ENCODE measurements around the gene CACNA1S. TPM values are rescaled to one million over a fixed set of nuclear protein-coding genes. Genes with fewer than 3 reads are reported as not detected.

The CACNA1S gene
- total RNA-seq, 1 experiment from 2014 or later, result not detected

DNA sequence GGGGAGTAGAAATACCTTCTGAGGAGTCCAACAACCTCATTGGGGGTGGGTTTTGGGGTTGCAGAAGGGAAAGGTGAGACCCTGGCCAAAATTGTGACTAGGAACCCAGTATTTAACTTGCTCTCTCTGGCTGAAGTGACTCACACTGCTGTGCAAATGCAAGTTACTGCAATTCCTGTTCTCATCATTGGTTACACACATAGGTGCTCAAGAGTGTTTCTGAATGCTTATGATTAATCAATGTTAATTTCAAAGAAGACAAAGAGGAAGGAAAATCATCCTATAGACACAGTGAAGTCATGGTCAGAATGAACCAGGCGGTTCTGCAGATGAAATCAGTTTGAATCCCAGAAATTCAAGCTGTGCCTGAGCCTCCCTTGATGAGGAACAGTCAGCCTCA is 11.6 kb upstream of the CACNA1S start:
- DNase-seq (ENCODE audit: low spot score), result no peak
- in situ Hi-C loops (cut with HindIII; ENCODE audit: low sequenced_read_pairs), result no loop called here

DNA sequence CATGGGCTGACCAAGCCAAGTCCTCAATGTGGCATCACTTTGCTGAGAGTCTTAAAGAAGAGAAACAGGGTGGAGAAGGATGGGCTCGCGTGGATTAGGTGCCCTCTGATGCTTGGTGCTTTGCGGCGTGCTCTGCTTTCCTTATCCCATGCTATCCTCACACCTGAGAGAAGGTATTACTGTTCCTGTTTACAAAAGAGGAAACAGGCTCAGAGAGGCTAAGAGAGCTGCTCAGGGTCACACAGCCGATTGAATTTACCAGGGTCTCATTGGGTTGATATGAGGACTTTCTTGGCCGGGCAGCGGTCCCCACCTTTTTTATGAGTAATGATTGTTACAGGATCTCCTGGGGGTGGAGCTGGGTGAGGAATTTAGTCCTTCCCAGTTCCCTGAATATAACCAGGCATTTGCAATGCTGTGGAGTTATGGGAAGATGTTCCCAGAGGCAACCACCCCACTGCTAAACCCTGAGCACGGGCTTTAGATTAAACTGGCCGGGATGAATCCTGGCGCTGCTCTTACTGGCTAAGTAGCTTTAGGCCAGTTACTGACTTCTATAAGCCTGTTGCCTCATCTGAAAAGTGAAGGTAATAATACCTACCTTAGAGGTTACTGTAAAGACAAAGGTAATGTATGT is 10.2 kb upstream of the CACNA1S start:
- no peak for DNase-seq (ENCODE audit: low spot score)
- in situ Hi-C loops (cut with HindIII; ENCODE audit: low sequenced_read_pairs), result no loop called here

DNA sequence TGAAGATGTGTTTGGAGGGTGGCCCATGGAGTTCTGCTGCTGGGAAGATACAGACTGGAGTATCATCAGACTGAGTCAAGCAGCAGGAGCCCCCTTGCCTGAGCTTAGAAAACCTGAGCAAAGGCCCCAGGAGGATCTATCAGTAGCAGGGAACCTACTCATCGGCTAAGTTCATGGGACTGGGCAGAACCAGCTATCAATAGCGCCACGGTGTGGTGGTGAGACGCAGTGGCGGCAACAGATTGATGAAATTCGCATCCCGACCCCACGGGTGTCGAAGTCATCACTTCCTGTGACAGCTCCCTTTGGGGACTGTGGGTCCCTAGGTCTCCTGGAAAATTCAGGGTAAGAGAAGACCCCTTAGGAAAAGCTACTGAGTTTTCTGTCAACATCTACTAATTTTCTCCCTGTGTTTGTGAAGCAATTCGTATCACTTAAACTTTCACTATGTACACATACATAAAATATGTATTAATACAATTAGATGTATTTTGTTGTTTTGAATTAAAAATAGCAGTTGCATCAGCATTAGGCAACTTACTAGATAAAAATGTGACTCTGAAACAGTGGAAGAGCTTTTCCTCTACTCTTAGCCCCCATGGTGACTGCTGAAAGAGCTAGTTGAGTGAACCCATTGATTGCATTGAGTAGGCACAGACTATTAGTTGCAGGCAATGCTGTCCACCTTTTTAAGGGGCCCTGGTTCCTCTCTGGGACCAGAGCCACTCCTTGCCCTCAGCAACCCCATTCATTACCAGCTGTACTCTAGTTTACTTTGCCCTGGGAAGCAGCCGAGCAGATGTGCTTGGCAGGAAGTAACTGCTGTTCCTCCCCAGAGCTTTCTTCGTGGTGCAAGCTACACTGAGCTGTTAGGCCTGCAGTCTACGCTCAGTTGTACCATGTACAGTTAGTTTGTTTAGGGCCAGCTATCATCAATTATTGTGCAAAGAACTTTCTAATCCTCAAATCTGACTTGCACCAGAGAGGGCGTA is 7.3 kb upstream of the CACNA1S start:
- in situ Hi-C loops (cut with HindIII; ENCODE audit: low sequenced_read_pairs), result no loop called here
- peak; percentile 37 for DNase-seq (ENCODE audit: low spot score)

DNA sequence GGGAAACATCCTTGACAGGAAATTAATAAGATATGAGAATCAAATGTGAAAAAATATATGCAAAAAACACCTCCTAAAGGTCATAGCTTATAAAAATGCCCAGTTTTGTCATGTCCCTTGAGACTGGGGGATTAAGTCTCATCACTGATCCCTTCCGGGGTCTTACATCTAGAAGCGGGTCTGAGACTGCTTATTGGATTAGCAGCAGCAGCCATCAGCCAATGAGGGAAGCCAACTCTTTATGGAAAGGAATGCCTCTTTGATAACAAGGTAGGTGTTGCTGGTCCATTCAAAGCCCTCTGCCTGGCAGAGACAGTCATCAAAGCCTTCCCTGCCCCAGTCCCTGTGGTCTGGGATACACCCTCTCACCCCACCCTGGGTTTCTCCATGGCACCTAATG is 3.9 kb upstream of the CACNA1S start:
- in situ Hi-C loops (cut with HindIII; ENCODE audit: low sequenced_read_pairs), result no loop called here
- DNase-seq (ENCODE audit: low spot score), result no peak

DNA sequence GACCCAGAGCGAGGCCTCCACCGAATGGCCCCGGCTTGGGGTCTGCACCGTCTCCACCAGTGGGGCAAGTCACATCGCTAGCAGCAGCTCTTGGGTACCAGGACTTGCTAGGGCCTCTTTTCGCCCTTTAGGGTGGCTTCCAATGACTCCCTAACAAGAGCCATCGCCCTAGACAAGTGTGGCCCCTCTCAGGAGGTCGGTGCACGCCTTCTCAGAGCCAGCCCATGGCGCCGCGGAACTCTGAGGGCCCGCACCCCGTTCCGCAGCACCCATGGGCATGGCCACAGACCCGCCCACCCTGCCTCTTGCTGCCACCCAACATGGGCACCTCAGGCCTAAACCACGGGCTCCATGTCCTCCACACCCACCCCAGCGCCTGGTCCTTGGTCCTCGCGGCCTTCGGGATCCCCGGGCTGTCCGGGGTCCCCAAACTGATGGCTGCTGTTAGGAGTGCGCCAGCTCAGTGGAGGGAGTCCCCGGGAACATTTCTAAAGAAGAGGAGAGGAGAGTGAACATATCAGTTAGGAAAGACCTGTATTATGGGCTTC is 3.2 kb upstream of the CACNA1S start:
- in situ Hi-C loops (cut with HindIII; ENCODE audit: low sequenced_read_pairs), result no loop called here
- no peak for DNase-seq (ENCODE audit: low spot score)

DNA sequence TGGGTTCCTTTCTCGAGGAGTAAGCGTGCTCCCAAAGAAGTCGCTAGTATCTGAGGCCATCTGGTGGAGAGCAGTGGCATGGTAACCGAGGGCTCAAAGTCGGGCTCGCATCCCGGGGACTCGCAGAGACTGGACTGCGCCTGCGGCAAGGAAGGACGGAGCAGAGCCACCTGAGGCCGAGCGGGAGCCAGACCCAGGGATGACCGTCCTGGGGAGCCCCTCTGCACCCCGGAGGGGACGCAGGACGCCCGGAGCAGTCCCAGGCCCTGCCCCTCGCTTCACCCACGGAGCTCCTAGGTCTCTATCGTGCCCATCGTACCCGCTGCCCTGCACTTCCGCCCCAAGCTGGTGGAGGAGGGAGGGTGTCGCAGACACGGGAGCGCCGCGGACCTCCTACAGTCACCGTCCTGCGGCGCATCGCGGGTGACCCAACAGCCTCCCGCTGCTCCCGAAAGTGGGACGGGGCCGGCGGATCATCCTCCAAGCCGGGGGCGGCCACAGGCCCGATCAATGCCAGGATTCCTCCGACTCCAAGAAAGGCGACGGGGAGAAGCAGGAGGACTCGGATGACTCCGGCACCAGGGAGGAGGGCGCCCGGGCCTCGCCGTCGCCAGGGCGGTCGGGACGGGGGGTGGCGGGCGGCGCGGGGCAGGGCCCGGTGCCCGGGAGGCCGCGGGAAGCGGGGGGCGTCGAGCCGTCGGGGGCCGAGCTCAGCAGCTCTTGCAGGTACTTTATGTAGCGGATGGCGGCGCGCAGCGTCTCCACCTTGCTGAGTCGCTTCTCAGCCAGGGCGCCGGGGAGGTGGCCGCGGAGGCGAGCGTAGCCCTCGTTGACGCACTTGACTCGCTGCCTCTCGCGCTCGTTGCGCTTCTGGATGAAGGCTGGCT is 2.3 kb upstream of the CACNA1S start:
- in situ Hi-C loops (cut with HindIII; ENCODE audit: low sequenced_read_pairs), result no loop called here
- peak; percentile 92 for DNase-seq (ENCODE audit: low spot score)

DNA sequence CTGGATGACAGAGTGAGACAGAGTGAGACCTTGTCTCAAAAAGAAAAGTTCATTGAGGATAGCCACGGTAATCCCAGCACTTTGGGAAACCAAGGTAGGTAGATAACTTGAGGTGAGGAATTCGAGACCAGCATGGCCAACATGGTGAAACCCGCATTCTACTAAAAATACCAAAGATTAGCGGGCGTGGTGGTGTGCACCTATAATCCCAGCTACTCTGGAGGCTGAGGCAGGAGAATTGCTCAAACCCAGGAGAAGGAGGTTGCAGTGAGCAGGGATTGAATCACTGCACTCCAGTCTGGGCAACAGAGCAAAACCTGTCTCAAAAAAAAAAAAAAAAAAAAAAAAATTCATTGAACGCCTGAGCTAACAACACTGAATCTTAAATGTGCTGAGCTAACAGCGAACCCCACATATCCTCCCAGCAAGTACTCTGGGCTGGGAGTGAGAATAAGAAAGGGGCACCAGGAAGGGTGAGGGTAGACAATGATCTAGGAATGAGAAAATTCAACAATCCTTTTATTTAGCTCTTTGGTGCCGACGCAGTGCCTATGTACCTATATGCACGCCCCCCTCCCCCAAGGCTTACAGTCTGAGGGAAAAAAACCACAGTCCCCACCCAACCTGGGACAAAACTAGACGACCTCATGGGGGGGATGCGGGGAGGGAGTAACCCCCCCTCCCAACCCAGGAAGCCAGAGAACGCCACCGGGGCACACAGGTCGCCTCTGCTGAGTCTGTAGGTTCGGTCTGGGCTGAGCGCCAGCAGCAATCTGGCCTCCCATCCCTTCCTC is 1.4 kb upstream of the CACNA1S start:
- in situ Hi-C loops (cut with HindIII; ENCODE audit: low sequenced_read_pairs), result no loop called here
- DNase-seq (ENCODE audit: low spot score), result no peak

DNA sequence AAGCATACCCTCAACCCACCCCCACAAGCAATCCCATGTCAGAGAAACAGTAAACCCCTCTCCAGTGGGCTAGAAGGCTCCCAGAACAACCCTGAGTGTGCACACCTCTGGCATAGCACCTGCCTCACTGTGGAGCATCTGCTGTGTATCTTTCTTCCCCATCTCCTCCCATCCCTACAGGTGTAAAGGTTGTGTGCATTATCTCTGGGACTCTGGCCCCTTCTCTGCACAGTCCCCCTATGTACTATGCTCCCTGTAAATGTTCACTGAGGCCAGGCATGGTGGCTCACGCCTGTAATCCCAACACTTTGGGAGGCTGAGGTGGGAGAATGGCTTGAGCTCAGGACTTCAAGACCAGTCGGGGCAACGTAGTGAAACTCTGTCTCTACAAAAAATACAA is 700 bp upstream of the CACNA1S start:
- in situ Hi-C loops (cut with HindIII; ENCODE audit: low sequenced_read_pairs), result no loop called here
- DNase-seq (ENCODE audit: low spot score), result no peak

DNA sequence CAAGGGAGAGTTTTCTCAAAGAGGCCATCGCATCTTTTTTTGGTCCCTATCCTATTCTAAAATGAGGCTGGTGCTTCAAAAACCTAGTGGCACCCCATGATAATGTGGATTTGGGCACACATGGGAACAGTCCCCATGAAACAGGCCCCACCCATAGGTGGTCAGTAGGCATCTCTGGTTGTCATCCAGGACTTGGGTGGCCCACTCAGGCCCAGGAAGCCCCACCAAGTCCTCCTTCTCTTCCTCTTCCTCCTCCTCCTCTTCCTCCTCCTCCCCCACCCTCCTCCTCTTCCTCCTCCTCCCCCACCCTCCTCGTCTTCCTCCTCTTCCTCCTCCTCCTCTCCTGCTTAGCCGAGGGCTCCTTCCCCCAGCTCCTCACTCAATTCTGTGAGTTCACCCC is 554 bp downstream of the CACNA1S start:
- in situ Hi-C loops (cut with HindIII; ENCODE audit: low sequenced_read_pairs), result no loop called here
- no peak for DNase-seq (ENCODE audit: low spot score)

DNA sequence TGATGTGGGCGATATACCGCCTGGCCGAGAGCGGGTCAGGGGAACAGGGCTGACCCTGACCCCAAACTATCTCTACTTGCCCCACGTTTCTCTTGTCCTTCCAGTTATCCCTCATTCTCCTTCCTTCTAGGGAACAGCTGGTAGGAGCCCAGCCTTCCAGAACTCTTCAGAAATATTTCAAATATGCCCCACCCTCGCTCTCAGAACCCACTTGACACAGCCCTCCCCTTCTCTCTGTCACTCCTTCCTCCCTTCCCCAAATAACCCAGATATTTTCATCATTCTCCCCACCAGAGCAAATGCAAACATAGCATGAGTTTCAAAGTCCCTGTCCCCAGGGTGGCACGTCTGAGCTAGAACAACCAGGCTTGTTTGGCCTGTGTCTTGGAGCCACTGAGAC is 1.1 kb downstream of the CACNA1S start:
- in situ Hi-C loops (cut with HindIII; ENCODE audit: low sequenced_read_pairs), result no loop called here
- DNase-seq (ENCODE audit: low spot score), result no peak

DNA sequence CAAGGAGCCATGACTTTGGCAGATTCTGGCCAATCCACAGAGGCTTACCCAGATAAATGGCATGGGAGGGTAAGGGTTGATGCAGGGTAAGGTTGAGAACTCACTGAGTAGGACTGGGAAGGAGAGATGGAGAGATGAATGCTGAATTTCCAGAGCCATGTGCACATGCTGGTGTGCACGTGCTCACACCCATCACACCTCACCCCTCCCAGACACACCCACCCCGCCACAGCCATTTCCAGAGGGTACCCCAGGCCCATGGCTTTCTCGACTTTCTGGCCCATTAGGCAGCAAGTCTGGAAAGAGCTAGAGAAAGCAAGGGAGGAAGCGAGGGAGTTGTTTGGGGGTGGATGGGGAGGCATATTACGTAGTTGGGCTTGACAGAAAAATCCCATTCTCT is 1.6 kb downstream of the CACNA1S start:
- in situ Hi-C loops (cut with HindIII; ENCODE audit: low sequenced_read_pairs), result no loop called here
- DNase-seq (ENCODE audit: low spot score), result no peak

DNA sequence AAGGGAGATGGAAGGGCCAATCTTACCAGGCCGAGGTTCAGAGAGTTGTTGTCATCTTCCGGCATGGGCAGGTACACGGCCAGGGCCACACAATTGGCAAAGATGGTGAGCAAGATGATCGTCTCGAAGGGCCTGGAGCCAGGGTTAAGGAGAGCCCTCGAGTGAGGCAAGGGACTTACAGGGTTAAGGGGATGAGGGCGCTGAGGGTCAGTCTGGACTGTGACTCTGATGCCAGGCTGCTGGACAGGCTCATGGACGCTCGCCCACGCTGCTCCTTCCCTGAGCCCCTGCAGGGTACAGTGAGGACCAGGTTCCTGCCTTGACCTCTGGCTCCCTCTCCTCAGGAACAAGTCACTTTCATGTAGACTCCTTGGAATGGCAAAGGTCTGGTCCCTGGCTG is 2.1 kb downstream of the CACNA1S start:
- no peak for DNase-seq (ENCODE audit: low spot score)
- in situ Hi-C loops (cut with HindIII; ENCODE audit: low sequenced_read_pairs), result no loop called here

DNA sequence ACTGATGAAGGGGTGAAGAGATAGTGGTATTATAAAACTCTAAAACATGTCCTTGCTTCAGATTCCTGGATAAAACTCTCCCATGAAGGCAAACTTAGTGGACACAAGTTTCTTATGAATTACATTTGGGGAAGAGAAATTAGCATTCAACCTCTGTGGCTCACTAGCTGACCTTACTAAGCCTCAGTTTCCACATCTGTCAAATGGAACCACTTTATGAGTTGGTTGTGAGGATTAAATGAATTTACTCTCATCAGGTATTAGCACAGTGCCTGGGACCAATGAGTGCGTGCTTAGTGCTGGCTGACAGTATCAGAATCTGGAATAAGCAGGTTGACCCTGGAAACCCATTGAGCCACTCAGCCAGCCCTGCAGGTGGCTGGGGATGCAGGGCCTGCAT is 2.6 kb downstream of the CACNA1S start:
- in situ Hi-C loops (cut with HindIII; ENCODE audit: low sequenced_read_pairs), result no loop called here
- no peak for DNase-seq (ENCODE audit: low spot score)

DNA sequence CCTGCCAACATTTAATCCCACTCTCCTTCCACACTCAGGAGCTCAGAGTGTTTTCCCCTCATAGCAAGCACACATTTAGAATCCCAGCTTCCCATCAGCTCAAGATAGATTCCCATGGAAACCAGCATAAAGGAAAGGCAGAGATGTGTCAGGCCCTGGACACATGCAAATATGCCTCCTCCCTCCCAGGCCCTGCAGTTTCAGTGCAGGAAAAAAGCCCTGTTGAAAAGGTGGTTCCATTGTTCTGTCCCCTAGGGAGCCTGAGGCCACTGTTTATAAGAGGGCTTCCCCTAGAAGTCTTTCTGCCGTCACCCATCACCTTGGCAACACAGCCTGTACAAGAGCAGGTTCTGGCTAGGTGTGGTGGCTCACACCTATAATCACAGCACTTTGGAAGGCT is 3.6 kb downstream of the CACNA1S start:
- in situ Hi-C loops (cut with HindIII; ENCODE audit: low sequenced_read_pairs), result no loop called here
- DNase-seq (ENCODE audit: low spot score), result no peak

DNA sequence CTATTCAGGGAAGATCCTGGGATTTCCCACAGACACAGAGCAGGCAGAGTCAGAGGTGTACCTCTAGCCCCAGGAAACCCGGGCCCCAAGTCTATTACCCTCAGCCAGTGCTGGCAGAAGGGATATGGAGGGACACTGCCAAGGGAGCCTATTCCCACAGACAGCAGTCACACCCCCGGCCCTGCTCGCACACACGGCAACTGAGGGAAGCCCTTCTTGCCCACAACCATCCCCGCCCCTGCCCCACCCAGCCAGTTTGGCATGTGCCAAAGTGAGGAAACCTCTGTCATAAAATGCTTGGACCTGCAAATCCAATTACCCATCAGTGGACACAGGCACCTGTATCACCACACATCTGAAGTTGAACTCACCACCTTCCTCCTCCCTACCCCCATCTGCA is 6.5 kb downstream of the CACNA1S start:
- in situ Hi-C loops (cut with HindIII; ENCODE audit: low sequenced_read_pairs), result no loop called here

DNA sequence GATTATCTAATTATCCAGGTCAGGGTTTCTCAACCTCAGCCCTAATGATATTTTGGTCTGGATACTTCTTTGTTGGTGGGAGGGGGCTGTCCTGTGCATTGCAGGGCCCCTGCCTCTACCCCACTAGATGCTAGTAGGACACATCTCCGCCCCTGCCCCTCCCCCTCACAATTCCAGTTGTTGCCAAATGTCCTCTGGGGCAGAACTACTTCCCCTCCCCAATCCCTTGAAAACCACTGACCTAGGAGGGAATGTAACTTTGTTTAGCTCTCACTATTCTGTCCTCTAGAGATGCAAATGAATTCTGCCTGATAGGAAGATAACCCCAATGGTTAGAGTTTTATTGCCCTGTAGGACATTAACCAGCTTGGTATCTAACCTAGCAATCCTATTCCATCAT is 8.1 kb downstream of the CACNA1S start:
- in situ Hi-C loops (cut with HindIII; ENCODE audit: low sequenced_read_pairs), result no loop called here
- no peak for DNase-seq (ENCODE audit: low spot score)

More for the DNA sequence above, 6.5 kb downstream of the CACNA1S start:
- DNase-seq (ENCODE audit: low spot score), result no peak

DNA sequence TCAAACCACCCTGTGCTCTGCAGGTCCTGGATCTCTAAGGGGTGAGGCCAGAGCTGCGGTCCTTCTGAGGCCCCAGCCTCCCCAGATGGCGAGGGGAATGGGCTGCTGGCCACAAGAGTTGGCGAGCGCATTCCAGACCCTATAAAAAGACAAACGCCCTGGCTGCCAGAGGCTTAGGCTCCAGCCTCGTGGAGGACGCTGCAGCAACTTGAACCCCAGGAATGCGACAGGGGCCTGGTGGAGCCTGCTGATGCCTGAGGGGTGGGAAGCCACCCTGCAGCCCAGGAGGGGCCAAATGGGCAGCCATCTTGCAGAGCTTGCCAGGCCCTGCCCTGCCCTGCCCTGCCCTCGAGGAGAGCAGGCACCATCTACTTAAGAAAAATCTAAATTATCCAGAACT is 8.6 kb downstream of the CACNA1S start:
- in situ Hi-C loops (cut with HindIII; ENCODE audit: low sequenced_read_pairs), result no loop called here
- DNase-seq (ENCODE audit: low spot score), result no peak

DNA sequence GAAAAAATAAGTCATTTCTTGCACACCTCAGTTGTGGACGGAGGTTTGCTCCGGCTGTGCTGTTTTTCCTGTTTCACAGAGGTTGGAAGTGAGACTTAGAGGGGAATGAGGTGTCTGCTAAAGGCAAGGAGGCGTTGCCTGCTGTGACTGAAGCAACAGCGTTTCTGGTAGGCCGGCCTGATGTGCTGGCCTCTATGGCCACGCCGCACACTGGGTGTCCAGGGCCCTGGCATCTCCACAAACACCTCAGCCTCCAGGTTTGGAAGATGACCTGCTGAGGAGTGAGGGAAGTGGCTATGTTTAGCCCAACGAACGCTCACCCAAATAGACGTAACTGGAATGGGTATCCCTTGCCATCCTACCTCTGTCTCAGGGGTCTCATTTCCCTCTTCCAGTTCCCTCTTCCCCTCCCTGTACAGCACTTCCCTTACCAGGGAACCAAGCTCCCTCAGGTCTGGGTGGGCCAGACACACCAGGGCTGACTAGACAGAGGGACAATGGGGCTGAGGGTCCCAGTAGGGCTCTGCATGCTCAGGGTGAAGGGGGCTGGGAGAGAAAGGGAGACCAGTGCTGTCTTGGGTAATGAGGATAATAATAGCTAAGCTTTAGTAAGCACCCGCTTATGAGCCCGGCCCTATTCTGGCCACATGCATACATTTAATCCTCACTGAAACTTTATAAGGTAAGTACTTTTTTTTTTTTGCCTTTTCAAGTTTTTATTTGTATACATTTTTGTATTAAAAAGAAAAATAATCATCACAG is 11.9 kb downstream of the CACNA1S start:
- in situ Hi-C loops (cut with HindIII; ENCODE audit: low sequenced_read_pairs), result no loop called here
- DNase-seq (ENCODE audit: low spot score), result no peak
